ENCODE measurements around the gene DNAJC4.

DNA sequence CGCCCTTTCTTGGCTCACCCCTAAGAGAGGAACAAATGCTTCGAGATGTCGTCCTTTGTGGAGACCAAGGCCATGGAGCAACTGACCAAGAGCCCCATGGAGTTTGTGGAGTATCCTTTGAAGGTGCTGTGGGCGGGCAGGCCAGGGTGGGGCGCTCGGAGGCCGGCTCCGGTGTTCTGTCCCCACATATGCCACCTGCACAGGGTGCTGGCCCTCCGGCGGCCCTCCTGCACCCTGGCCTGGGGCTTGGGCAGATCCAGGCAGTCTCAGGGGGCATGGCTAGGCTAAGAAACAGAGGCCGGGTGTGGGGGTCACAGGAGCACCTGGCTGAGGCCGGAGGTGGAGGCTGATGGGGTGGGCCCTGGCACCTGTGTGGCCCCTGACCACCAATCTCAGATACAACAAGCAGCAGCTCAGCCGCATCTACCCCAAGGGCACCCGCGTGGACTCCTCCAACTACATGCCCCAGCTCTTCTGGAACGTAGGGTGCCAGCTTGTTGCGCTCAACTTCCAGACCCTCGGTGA lies 31.3 kb downstream of the DNAJC4 start:
- TF ChIP-seq GATA3 (IDR thresholded peaks at IDR 0.05; ENCODE audit: low read depth, low read length) (no peak), GATA2 (IDR thresholded peaks at IDR 0.05; ENCODE audit: low read depth, low read length) (no peak)

Data from SH-SY5Y (cell line).